AG09309 (cell line): ENCODE results near the gene NR2C2AP.

Experiments
- DNase-seq: peaks from one replicate; pipeline ENCODE4 v3.0.0-alpha.2; 2010; ENCODE audit warnings: low read depth
- H3K4me3 ChIP-seq: 2 replicates; pipeline ENCODE4 v1.5.1; 2011; ENCODE audit warnings: mild to moderate bottlenecking, low read depth, low read length, moderate library complexity; ENCODE audit not compliant: control insufficient read depth
- TF ChIP-seq, protein P1 (sequence below): IDR thresholded peaks from 2 replicates; pipeline ENCODE4 v1.5.1; 2011; ENCODE audit warnings: mild to moderate bottlenecking, low read depth, low read length, inconsistent platforms; ENCODE audit not compliant: insufficient read depth, control insufficient read depth; ENCODE audit errors: missing control alignments

Gene NR2C2AP

DNA sequence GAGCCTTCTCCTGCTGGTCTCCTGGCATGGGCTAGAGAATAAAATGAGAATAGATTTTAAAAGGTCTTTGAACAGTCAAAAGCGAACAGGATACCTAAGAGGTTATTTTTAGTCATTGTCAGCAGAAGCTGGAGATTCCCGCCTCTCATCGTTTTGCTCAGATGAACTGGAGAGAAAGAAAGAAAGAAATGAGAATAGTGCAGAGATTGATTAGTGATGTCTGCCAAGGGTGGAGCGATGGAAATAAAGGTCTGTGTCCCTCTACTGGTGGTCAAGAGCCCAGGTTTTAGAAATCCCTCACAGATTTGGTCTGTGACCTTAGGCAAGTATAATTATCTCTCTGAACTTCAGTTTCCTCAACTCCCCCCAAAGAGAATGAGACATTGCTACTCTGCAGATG is 13.9 kb upstream of the NR2C2AP start:
- no peak overlapping the region for H3K4me3 ChIP-seq
- TF ChIP-seq, protein P1, sequence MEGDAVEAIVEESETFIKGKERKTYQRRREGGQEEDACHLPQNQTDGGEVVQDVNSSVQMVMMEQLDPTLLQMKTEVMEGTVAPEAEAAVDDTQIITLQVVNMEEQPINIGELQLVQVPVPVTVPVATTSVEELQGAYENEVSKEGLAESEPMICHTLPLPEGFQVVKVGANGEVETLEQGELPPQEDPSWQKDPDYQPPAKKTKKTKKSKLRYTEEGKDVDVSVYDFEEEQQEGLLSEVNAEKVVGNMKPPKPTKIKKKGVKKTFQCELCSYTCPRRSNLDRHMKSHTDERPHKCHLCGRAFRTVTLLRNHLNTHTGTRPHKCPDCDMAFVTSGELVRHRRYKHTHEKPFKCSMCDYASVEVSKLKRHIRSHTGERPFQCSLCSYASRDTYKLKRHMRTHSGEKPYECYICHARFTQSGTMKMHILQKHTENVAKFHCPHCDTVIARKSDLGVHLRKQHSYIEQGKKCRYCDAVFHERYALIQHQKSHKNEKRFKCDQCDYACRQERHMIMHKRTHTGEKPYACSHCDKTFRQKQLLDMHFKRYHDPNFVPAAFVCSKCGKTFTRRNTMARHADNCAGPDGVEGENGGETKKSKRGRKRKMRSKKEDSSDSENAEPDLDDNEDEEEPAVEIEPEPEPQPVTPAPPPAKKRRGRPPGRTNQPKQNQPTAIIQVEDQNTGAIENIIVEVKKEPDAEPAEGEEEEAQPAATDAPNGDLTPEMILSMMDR, result peak; percentile 4
- no peak for DNase-seq

DNA sequence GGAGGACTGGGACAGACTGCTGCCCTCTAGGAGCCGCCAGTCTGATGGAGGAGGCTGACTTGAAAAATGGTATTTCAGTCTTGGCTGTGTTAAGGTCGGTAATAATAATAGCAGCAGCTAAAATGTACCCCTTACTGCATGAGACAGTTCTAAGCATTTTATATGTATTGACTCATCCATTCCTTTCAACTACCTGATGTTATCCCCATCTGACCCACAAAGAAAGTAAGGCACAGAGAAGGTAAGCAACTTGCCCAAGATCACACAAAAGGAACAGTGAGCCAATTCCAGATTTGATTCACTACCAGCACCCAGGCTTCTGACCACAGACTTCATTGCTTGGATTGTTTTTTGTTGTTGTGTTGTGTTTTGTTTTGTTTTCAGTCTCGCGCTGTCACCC is 12.6 kb upstream of the NR2C2AP start:
- no peak overlapping the region for H3K4me3 ChIP-seq
- TF ChIP-seq, protein P1, result no peak
- no peak for DNase-seq

DNA sequence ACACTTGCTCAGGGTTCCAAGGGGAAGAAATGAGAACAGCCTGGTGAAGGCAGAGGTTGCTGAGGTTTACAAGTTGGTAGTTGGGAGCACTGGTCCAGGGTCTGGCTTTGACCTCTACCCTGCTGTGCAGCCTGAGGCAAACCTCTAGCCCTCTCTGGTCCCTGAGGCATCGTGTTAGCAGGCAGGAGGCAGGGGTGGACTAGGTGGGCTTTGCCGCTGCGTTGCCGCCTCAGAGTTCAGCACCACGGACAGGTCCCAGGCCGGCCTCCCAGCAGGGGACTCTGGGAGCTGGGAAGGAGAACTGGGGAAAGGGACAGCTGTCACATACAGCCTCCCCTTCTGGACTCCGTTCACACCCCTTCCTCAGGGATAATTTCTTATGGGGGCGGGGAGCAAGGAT is 11.7 kb upstream of the NR2C2AP start:
- TF ChIP-seq, protein P1, result no peak
- H3K4me3 ChIP-seq, result no peak overlapping the region
- DNase-seq, result no peak

DNA sequence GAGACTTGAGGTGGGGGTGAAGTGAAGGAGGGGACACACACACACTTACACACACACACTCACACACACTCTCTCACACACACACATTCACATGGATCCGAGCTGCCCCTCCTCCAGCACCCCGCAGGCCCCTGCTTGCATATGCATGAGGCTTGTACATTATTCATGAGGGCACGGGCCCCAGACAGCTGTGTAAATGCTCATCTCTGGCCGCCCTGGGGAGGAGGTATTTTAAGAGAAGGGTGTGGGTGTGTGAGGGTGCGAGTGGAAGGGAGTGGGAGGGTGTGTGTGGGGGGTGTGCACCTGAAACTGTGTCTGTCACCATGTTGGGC is 10.9 kb upstream of the NR2C2AP start:
- TF ChIP-seq, protein P1, result no peak
- no peak for DNase-seq
- no peak overlapping the region for H3K4me3 ChIP-seq

DNA sequence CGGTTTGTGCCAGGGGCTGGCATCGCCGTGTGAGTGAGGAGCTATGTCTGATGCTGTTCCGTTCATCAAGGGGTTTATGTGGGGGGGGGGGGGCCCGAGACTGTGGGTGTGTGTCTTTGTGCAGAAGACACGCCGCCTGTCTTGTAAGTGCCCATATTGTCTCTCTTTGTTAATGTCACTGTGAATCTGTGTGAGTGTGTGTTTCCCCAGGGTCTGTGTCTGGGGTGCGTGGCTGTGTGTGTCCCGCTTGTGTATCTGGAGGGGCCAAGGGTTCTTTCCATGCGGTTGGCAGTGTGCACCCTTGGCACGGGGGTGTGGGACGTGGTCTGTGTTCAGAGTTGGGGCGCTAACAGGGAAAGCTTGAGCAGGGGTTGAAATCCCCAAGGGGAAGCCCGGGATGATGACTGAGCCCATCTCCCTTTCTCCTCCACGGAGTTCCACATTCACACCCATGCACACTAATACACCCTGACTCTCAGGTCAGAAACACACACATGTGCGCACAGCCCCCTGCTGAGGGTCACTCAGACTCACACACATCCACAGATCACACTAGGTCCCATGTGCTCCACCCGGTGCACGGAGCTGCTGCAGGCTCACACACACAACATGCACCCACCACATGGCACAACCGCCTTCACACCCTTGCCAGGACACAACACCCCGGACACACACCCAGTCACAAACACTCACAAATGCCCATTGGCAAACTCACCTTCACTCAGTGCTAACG is 10.4 kb upstream of the NR2C2AP start:
- no peak overlapping the region for H3K4me3 ChIP-seq
- no peak for DNase-seq
- TF ChIP-seq, protein P1, result no peak

DNA sequence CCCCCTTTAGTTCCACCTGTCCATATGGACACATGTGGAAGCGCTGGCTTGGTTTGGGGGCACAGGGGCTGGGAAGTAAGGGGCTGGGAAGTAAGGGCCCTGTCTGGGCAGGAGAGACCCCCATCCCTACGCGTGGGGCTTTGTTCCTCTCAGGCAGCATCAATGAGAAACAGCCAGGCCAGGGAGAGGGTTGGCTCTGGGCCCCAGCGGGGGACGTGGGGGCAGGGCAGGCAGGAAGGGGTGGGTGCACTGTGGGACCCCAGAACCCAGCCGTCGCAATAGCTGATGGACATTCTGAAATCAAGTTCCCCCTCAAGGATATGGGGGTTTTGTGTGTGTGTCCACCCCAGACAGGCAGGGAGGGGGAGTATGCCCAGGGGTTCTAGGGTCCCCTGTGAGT is 9.7 kb upstream of the NR2C2AP start:
- TF ChIP-seq, protein P1, result no peak
- H3K4me3 ChIP-seq, result no peak overlapping the region
- no peak for DNase-seq
